Transverse colon (tissue), 3 donors: ENCODE measurements around the gene ERG28.

ENCODE experiments used
- EP300 ChIP-seq: sonication (generic); formaldehyde crosslinking; IDR thresholded peaks from one replicate; pipeline ENCODE4 v1.6.1; 2017; ENCODE audit warnings: antibody characterized with exemption, low read depth
- POLR2A ChIP-seq: fragments of 450-650 bp; IDR thresholded peaks from one replicate; pipeline ENCODE4 v1.6.1; 2016; ENCODE audit warnings: antibody characterized with exemption, mild to moderate bottlenecking, moderate library complexity
- TF ChIP-seq, protein P1 (sequence below), 5 experiments: fragments of 200-600 bp in 3 of 5; fragments of 450-650 bp in 2 of 5; sonication (generic) in 3 of 5; IDR thresholded peaks; 1 replicate in 2 of 5; 2 replicates in 3 of 5; pipeline ENCODE4 v1.5.1; 2016 to 2017; ENCODE audit warnings: antibody characterized with exemption in 5 of 5, inconsistent platforms in 3 of 5, mild to moderate bottlenecking in 2 of 5, moderate library complexity in 1 of 5

- TF ChIP-seq, protein P1, sequence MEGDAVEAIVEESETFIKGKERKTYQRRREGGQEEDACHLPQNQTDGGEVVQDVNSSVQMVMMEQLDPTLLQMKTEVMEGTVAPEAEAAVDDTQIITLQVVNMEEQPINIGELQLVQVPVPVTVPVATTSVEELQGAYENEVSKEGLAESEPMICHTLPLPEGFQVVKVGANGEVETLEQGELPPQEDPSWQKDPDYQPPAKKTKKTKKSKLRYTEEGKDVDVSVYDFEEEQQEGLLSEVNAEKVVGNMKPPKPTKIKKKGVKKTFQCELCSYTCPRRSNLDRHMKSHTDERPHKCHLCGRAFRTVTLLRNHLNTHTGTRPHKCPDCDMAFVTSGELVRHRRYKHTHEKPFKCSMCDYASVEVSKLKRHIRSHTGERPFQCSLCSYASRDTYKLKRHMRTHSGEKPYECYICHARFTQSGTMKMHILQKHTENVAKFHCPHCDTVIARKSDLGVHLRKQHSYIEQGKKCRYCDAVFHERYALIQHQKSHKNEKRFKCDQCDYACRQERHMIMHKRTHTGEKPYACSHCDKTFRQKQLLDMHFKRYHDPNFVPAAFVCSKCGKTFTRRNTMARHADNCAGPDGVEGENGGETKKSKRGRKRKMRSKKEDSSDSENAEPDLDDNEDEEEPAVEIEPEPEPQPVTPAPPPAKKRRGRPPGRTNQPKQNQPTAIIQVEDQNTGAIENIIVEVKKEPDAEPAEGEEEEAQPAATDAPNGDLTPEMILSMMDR (IDR thresholded peaks at IDR 0.05): no peak
- TF ChIP-seq POLR2A (no peak), EP300 (no peak)
Measured at GRCh38 chr14:75697918-75698317, 37.2 kb upstream of the ERG28 start.
